HepG2 (cell line): Measurements from ENCODE around the gene CNTD1. TPM values are rescaled to one million over a fixed set of nuclear protein-coding genes. Genes with fewer than 3 reads are reported as not detected.

Experiments
- ADNP ChIP-seq: sonication (generic); formaldehyde crosslinking; IDR thresholded peaks from 2 replicates; pipeline ENCODE4 v1.4.0; 2020; ENCODE audit warnings: missing genetic modification reagents
- AGO1 ChIP-seq: fragments of 200-400 bp; formaldehyde crosslinking; IDR thresholded peaks from 2 replicates; pipeline ENCODE4 v1.6.1; 2017; ENCODE audit warnings: mild to moderate bottlenecking, low read depth, low read length, moderate library complexity; ENCODE audit not compliant: poor library complexity, severe bottlenecking
- DMTF1 ChIP-seq: sonication (generic); formaldehyde crosslinking; IDR thresholded peaks from 2 replicates; pipeline ENCODE4 v1.4.0; 2020; ENCODE audit warnings: mild to moderate bottlenecking, missing genetic modification reagents
- HDAC6 ChIP-seq: fragments of 200-600 bp; sonication (generic); IDR thresholded peaks from 2 replicates; pipeline ENCODE4 v1.7.0; 2017; ENCODE audit warnings: mild to moderate bottlenecking, antibody characterized with exemption, low read length, low read depth
- HIVEP1 ChIP-seq: sonication (generic); formaldehyde crosslinking; IDR thresholded peaks from 2 replicates; pipeline ENCODE4 v1.4.0; 2020; ENCODE audit warnings: mild to moderate bottlenecking, missing genetic modification reagents
- JDP2 ChIP-seq: sonication (generic); formaldehyde crosslinking; IDR thresholded peaks from 2 replicates; pipeline ENCODE4 v1.8.1; 2022; ENCODE audit warnings: missing genetic modification reagents, borderline replicate concordance
- JUND ChIP-seq: sonication (generic); formaldehyde crosslinking; IDR thresholded peaks from 2 replicates; pipeline ENCODE4 v1.8.0; 2022; ENCODE audit warnings: mild to moderate bottlenecking, missing genetic modification reagents
- KDM4B ChIP-seq: sonication (generic); formaldehyde crosslinking; IDR thresholded peaks from 2 replicates; pipeline ENCODE4 v1.4.0; 2020; ENCODE audit warnings: missing genetic modification reagents
- PAXIP1 ChIP-seq: sonication (generic); formaldehyde crosslinking; conservative IDR thresholded peaks from 2 replicates; pipeline ENCODE4 v1.4.0; 2020; ENCODE audit warnings: mild to moderate bottlenecking, missing genetic modification reagents, moderate library complexity
- SALL1 ChIP-seq: sonication (generic); formaldehyde crosslinking; IDR thresholded peaks from 2 replicates; pipeline ENCODE4 v1.8.0; 2022; ENCODE audit warnings: mild to moderate bottlenecking, missing genetic modification reagents
- STAG1 ChIP-seq: sonication (generic); formaldehyde crosslinking; IDR thresholded peaks from 2 replicates; pipeline ENCODE4 v1.4.0; 2020; ENCODE audit warnings: missing genetic modification reagents
- TMF1 ChIP-seq: sonication (generic); formaldehyde crosslinking; IDR thresholded peaks from 2 replicates; pipeline ENCODE4 v1.8.1; 2022; ENCODE audit warnings: low read depth, missing genetic modification reagents
- TRIM22 ChIP-seq: fragments of 450-650 bp; IDR thresholded peaks from 2 replicates; pipeline ENCODE4 v1.6.1; 2017
- ZBTB46 ChIP-seq: sonication (generic); formaldehyde crosslinking; IDR thresholded peaks from 2 replicates; pipeline ENCODE4 v1.4.0; 2020; ENCODE audit warnings: mild to moderate bottlenecking, missing genetic modification reagents, borderline replicate concordance
- ZNF564 ChIP-seq: sonication (generic); formaldehyde crosslinking; IDR thresholded peaks from 2 replicates; pipeline ENCODE4 v1.8.1; 2023; ENCODE audit warnings: mild to moderate bottlenecking, missing genetic modification reagents
- ZNF570 ChIP-seq: sonication (generic); formaldehyde crosslinking; IDR thresholded peaks from 2 replicates; pipeline ENCODE4 v1.4.0; 2020; ENCODE audit warnings: mild to moderate bottlenecking, missing genetic modification reagents, borderline replicate concordance
- ZNF652 ChIP-seq: IDR thresholded peaks from 2 replicates; pipeline ENCODE4 v1.6.1; 2016; ENCODE audit warnings: low read depth, borderline replicate concordance
- ZNF746 ChIP-seq: sonication (generic); formaldehyde crosslinking; IDR thresholded peaks from 2 replicates; pipeline ENCODE4 v1.8.0; 2022; ENCODE audit warnings: mild to moderate bottlenecking, missing genetic modification reagents
- ZNF777 ChIP-seq: sonication (generic); formaldehyde crosslinking; IDR thresholded peaks from 2 replicates; pipeline ENCODE4 v1.4.0; 2020; ENCODE audit warnings: missing genetic modification reagents
- ZNF780A ChIP-seq: sonication (generic); formaldehyde crosslinking; IDR thresholded peaks from 2 replicates; pipeline ENCODE4 v1.8.0; 2022; ENCODE audit warnings: mild to moderate bottlenecking, missing genetic modification reagents, moderate library complexity
- polyA plus RNA-seq, 8 experiments: library from polyadenylated mRNA; depleted of rRNA in 3 of 8; stranded (reverse) in 7 of 8; unstranded in 1 of 8; fragments of >200 nt; fragmentation: Illumina TruSeq in 4 of 8; extraction: Trizol in 4 of 8; gene quantifications; 2 replicates each; pipeline versions ENCODE4 v1.2.1 to v1.2.3, GENCODE V29; 2011 to 2016; ENCODE audit warnings: low read depth in 4 of 8, missing spikeins in 1 of 8, mixed read lengths in 1 of 8; ENCODE audit not compliant: insufficient read depth in 1 of 8
- total RNA-seq, 5 experiments: library from RNA; depleted of rRNA; stranded (reverse); fragments of >200 nt; fragmentation: Illumina TruSeq; extraction: Trizol; gene quantifications; 2 replicates each; pipeline ENCODE4 v1.2.3, GENCODE V29; 2016; ENCODE audit warnings: low read depth in 1 of 5

CNTD1 gene
- total and polyA plus RNA-seq, 2 of the 13 experiments (the other 11 are each of a cell fraction or from before 2014, with no cell fraction given): 0.11 to 0.15 TPM

- TF ChIP-seq ZBTB46 (CRISPR knock-in tag): peak; percentile 83; the same call in 1 of the 2 replicates
- TF ChIP-seq SALL1 (CRISPR knock-in tag): peak; percentile 96
- TF ChIP-seq STAG1 (CRISPR knock-in tag): peak; percentile 20
- no peak for TF ChIP-seq ADNP (CRISPR knock-in tag)
- peak; percentile 54; the same call in 1 of the 2 replicates for TF ChIP-seq JDP2 (CRISPR knock-in tag)
- TF ChIP-seq ZNF564 (CRISPR knock-in tag): no peak; the same call in 1 of the 2 replicates
- TF ChIP-seq HIVEP1 (CRISPR knock-in tag): peak; percentile 97
- peak; percentile 83 for TF ChIP-seq ZNF780A
- TF ChIP-seq ZNF746: peak; percentile 83
- TF ChIP-seq ZNF652 (CRISPR knock-in tag): peak; percentile 55; the same call in 1 of the 2 replicates
- 0 out of 2 replicates have a peak, but pooled peaks have one; percentile 68 for TF ChIP-seq ZNF570
- TF ChIP-seq PAXIP1 (CRISPR knock-in tag): peak; percentile 65
- peak; percentile 89; the same call in 1 of the 2 replicates for TF ChIP-seq KDM4B (CRISPR knock-in tag)
- TF ChIP-seq AGO1: peak; percentile 78
- TF ChIP-seq TRIM22: no peak
- TF ChIP-seq TMF1 (CRISPR knock-in tag): peak; percentile 33; the same call in 1 of the 2 replicates
- peak; percentile 64; the same call in 1 of the 2 replicates for TF ChIP-seq JUND (CRISPR knock-in tag)
- peak; percentile 77 for TF ChIP-seq ZNF777 (CRISPR knock-in tag)
- 0 out of 2 replicates have a peak, but pooled peaks have one; percentile 32 for TF ChIP-seq DMTF1 (CRISPR knock-in tag)
- TF ChIP-seq HDAC6: no peak
Measured at GRCh38 chr17:42832934-42833766, 34.5 kb downstream of the CNTD1 start, which contains the start of gene PSME3 (continued).
